IMR-90 (cell line): ENCODE measurements around the gene ZP3. TPM values are rescaled to one million over a fixed set of nuclear protein-coding genes. Genes with fewer than 3 reads are reported as not detected.
"Not testable (repeated sequence)": the region's sequence is repeated elsewhere in the genome, so short reads cannot be mapped to it uniquely, and the experiment has no call there.

Experiments
- ATAC-seq: fragments of 200-7000 bp; cut with Tn5 transposase; 2 replicates; pipeline ENCODE4 v1.9.1; 2020; ENCODE audit warnings: low read depth, mild to moderate bottlenecking, moderate library complexity
- BruUV-seq: library from RNA; stranded (reverse); fragments of 400-500 nt; replicated peaks from 2 replicates; lab custom pipeline; 2021; lab: Mats Ljungman, UMichigan
- CTCF ChIA-PET: fragments of 300-600 bp; formaldehyde crosslinking; extraction: SDS; loops from one replicate; lab custom pipeline; 2021; ENCODE audit warnings: antibody characterized with exemption; lab: Yijun Ruan, JAX
- POLR2A ChIA-PET: fragments of 300-600 bp; sonication (Branson Sonifier 250); formaldehyde crosslinking; loops from one replicate; lab custom pipeline; 2022; ENCODE audit warnings: antibody characterized with exemption; ENCODE audit not compliant: unreplicated experiment; lab: Charles Lee
- DNase-seq: peaks from one replicate; pipeline ENCODE4 v3.0.0; 2013
- H2AFZ ChIP-seq: replicated peaks from 2 replicates; pipeline ENCODE3; 2013; ENCODE audit warnings: low read length, mild to moderate bottlenecking; ENCODE audit not compliant: poor library complexity
- H2AK5ac ChIP-seq: 2 replicates; pipeline ENCODE4 v1.6.1; 2013; ENCODE audit warnings: low read depth, low read length, inconsistent platforms
- H2AK9ac ChIP-seq: replicated peaks from 2 replicates; pipeline ENCODE3; 2013; ENCODE audit warnings: mild to moderate bottlenecking, low read depth, low read length, moderate library complexity; ENCODE audit not compliant: poor library complexity
- H2BK120ac ChIP-seq: 2 replicates; pipeline ENCODE4 v1.6.1; 2013; ENCODE audit warnings: low read depth, low read length, inconsistent platforms
- H2BK15ac ChIP-seq: 3 replicates; pipeline ENCODE4 v1.6.1; 2013; ENCODE audit warnings: low read depth, low read length, inconsistent platforms
- H2BK20ac ChIP-seq: 2 replicates; pipeline ENCODE4 v1.6.1; 2013; ENCODE audit warnings: low read depth, mild to moderate bottlenecking, inconsistent platforms, low read length, moderate library complexity
- H2BK5ac ChIP-seq: 2 replicates; pipeline ENCODE4 v1.6.1; 2013; ENCODE audit warnings: mild to moderate bottlenecking, low read depth, low read length, inconsistent platforms; ENCODE audit not compliant: poor library complexity, severe bottlenecking
- H3K14ac ChIP-seq: replicated peaks from 2 replicates; pipeline ENCODE4 v1.6.1; 2013; ENCODE audit warnings: low read depth, low read length, inconsistent platforms
- H3K18ac ChIP-seq: 2 replicates; pipeline ENCODE4 v1.6.1; 2013; ENCODE audit warnings: low read depth, low read length, control low read depth
- H3K23ac ChIP-seq: 2 replicates; pipeline ENCODE4 v1.6.1; 2013; ENCODE audit warnings: low read depth, low read length, inconsistent platforms
- H3K27ac ChIP-seq: 2 replicates; pipeline ENCODE4 v1.5.1; 2013; ENCODE audit warnings: mild to moderate bottlenecking, control low read depth, low read length; ENCODE audit not compliant: insufficient read depth
- H3K27me3 ChIP-seq: 2 replicates; pipeline ENCODE4 v1.6.1; 2013; ENCODE audit warnings: low read length; ENCODE audit not compliant: control insufficient read depth, insufficient read depth
- H3K36me3 ChIP-seq: 2 replicates; pipeline ENCODE4 v1.6.1; 2013; ENCODE audit warnings: low read length, mixed read lengths; ENCODE audit not compliant: control insufficient read depth, insufficient read depth
- H3K4ac ChIP-seq: 2 replicates; pipeline ENCODE4 v1.6.1; 2013; ENCODE audit warnings: low read depth, low read length, inconsistent platforms
- H3K4me1 ChIP-seq: 2 replicates; pipeline ENCODE4 v1.6.1; 2013; ENCODE audit warnings: low read length, mixed read lengths; ENCODE audit not compliant: control insufficient read depth, insufficient read depth
- H3K4me2 ChIP-seq: 2 replicates; pipeline ENCODE4 v1.6.1; 2013; ENCODE audit warnings: low read depth, mild to moderate bottlenecking, control low read depth, low read length, moderate library complexity
- H3K4me3 ChIP-seq: 2 replicates; pipeline ENCODE4 v1.5.1; 2013; ENCODE audit warnings: low read depth, mild to moderate bottlenecking, control low read depth, low read length, moderate library complexity; ENCODE audit not compliant: insufficient read depth
- H3K56ac ChIP-seq: 2 replicates; pipeline ENCODE4 v1.6.1; 2013; ENCODE audit warnings: low read length, inconsistent platforms; ENCODE audit not compliant: insufficient read depth; ENCODE audit errors: extremely low read depth
- H3K79me1 ChIP-seq, 2 experiments: 2 replicates each; pipeline ENCODE4 v1.6.1; 2013; ENCODE audit warnings: low read length in 2 of 2, inconsistent platforms in 1 of 2, low read depth in 1 of 2
- H3K9ac ChIP-seq: 2 replicates; pipeline ENCODE4 v1.6.1; 2013; ENCODE audit warnings: low read depth, low read length, control low read depth
- H3K9me1 ChIP-seq: 2 replicates; pipeline ENCODE4 v1.6.1; 2013; ENCODE audit warnings: low read length, inconsistent platforms; ENCODE audit not compliant: insufficient read depth
- H3K9me3 ChIP-seq: 2 replicates; pipeline ENCODE4 v1.6.1; 2013; ENCODE audit warnings: low read length; ENCODE audit not compliant: control insufficient read depth, insufficient read depth
- H4K20me1 ChIP-seq: 2 replicates; pipeline ENCODE4 v1.6.1; 2013; ENCODE audit warnings: low read length, inconsistent platforms; ENCODE audit not compliant: insufficient read depth
- H4K5ac ChIP-seq: 2 replicates; pipeline ENCODE4 v1.6.1; 2013; ENCODE audit warnings: mild to moderate bottlenecking, low read depth, low read length, control low read depth
- H4K8ac ChIP-seq, 2 experiments: 2 replicates each; pipeline ENCODE4 v1.6.1; 2013; ENCODE audit warnings: low read depth in 2 of 2, low read length in 2 of 2, control low read depth in 1 of 2, inconsistent platforms in 1 of 2
- H4K91ac ChIP-seq: 2 replicates; pipeline ENCODE4 v1.6.1; 2013; ENCODE audit warnings: low read depth, low read length, inconsistent platforms; ENCODE audit not compliant: insufficient read depth
- CEBPB ChIP-seq: IDR thresholded peaks from 2 replicates; pipeline ENCODE4 v1.6.1; 2012; ENCODE audit warnings: low read depth, low read length, improper control_type of control experiment
- CTCF ChIP-seq: conservative IDR thresholded peaks from 2 replicates; pipeline ENCODE4 v1.5.1; 2012; ENCODE audit warnings: mild to moderate bottlenecking, low read depth, low read length, improper control_type of control experiment
- MAZ ChIP-seq: IDR thresholded peaks from 2 replicates; pipeline ENCODE4 v1.6.1; 2012; ENCODE audit warnings: low read depth, mild to moderate bottlenecking, low read length, improper control_type of control experiment, moderate library complexity, borderline replicate concordance
- NFE2L2 ChIP-seq: fragments of 150-350 bp; IDR thresholded peaks from 2 replicates; pipeline ENCODE4 v1.6.1; 2016; ENCODE audit warnings: low read depth, mild to moderate bottlenecking, low read length
- POLR2A ChIP-seq: IDR thresholded peaks from 2 replicates; pipeline ENCODE4 v1.6.1; 2012; ENCODE audit warnings: mild to moderate bottlenecking, low read depth, low read length
- RAD21 ChIP-seq: IDR thresholded peaks from 2 replicates; pipeline ENCODE4 v1.6.1; 2012; ENCODE audit warnings: low read length, improper control_type of control experiment
- SMC3 ChIP-seq: fragments of 150-350 bp; IDR thresholded peaks from 2 replicates; pipeline ENCODE4 v1.6.1; 2016; ENCODE audit warnings: low read depth, mild to moderate bottlenecking, antibody characterized with exemption, low read length, moderate library complexity
- WGBS, 2 experiments: methylation state at CpG; one replicate each; pipeline versions ENCODE4 v1.1.5 to v1.1.7; 2013; ENCODE audit warnings: missing lambda C conversion rate in 2 of 2; ENCODE audit not compliant: insufficient read length in 1 of 2; ENCODE audit errors: extremely low coverage in 2 of 2; 5-methylcytosine and 5-hydroxymethylcytosine counted together
- dilution Hi-C: fragments of 300-500 bp; cut with HindIII; formaldehyde crosslinking; loops from one replicate; pipeline ENCODE4 v1.14.3; 2018; ENCODE audit warnings: low sequenced_read_pairs; ENCODE audit not compliant: unreplicated experiment
- in situ Hi-C: fragments of 300-500 bp; cut with MboI; formaldehyde crosslinking; loops from 3 replicates; pipeline ENCODE4 v1.14.3; 2019; ENCODE audit warnings: low sequenced_read_pairs, inconsistent platforms, mixed read lengths
- intact Hi-C: fragments of 100-400 bp; cut with micrococcal nuclease; formaldehyde crosslinking; loops from 2 replicates; pipeline ENCODE4 v1.10.0; 2022
- polyA plus RNA-seq, 3 experiments: library from polyadenylated mRNA; depleted of rRNA; stranded (reverse); fragments of >200 nt; gene quantifications; 2 replicates each; pipeline ENCODE4 v1.2.3, GENCODE V29; 2012; ENCODE audit warnings: low replicate concordance in 1 of 3
- total RNA-seq: library from RNA; depleted of rRNA; stranded (reverse); fragments of >200 nt; gene quantifications from 2 replicates; pipeline ENCODE4 v1.2.3, GENCODE V29; 2012

The ZP3 gene
- total and polyA plus RNA-seq, 2 of the 4 experiments (the other 2 are of a cell fraction), result 0.54 to 0.67 TPM

- Histone ChIP-seq H4K91ac (no peak overlapping the region), H3K56ac (no peak overlapping the region), H2AFZ (no peak overlapping the region), H3K4me2 (no peak overlapping the region), H2BK15ac (no peak overlapping the region), H3K27me3 (peaks cover 7% of the 10 kb centered on the region), H2AK9ac (no peak overlapping the region), H3K9me1 (no peaks in the 10 kb centered on the region), H3K9me3 (no peaks in the 10 kb centered on the region), H3K4me1 (no peaks in the 10 kb centered on the region), H3K14ac (no peak overlapping the region), H3K27ac (no peak overlapping the region), H3K18ac (no peak overlapping the region), H3K4me3 (no peak overlapping the region), H2BK20ac (no peak overlapping the region), H3K4ac (no peak overlapping the region), H3K36me3 (no peaks in the 10 kb centered on the region), H3K79me1 (no peaks in the 10 kb centered on the region), H4K20me1 (no peaks in the 10 kb centered on the region), H3K9ac (no peak overlapping the region), H4K5ac (no peak overlapping the region), H2BK5ac (no peak overlapping the region), H2BK120ac (no peak overlapping the region), H2AK5ac (no peak overlapping the region), H3K23ac (no peak overlapping the region), H4K8ac (no peak overlapping the region)
- DNase-seq (no peak), ATAC-seq (no peak)
- TF ChIP-seq SMC3 (no peak), CTCF (no peak), CEBPB (peak; percentile 13; the same call in 1 of the 2 replicates), MAZ (no peak), POLR2A (no peak), NFE2L2 (no peak), RAD21 (no peak)
- in situ Hi-C loops, result no loop called here
- WGBS, 2 experiments, result no CpG with 5 or more reads among the region's 5 CpGs
- ChIA-PET CTCF (no interaction called here), POLR2A (no interaction called here)
- no TSS peak for BruUV-seq
- intact Hi-C loops, result no loop called here
- dilution Hi-C loops, result no loop called here
These were observed 12.5 kb upstream of the ZP3 start for GRCh38 chr7:76412249-76412648.

- H3K4me2 ChIP-seq, H2AK5ac ChIP-seq, H4K91ac ChIP-seq, H3K4me3 ChIP-seq, H4K20me1 ChIP-seq, H2BK120ac ChIP-seq, H3K9ac ChIP-seq, H3K9me1 ChIP-seq, dilution Hi-C loops, H3K9me3 ChIP-seq, H2BK15ac ChIP-seq, H2BK5ac ChIP-seq, in situ Hi-C loops, BruUV-seq, H3K4me1 ChIP-seq, H3K4ac ChIP-seq, H3K18ac ChIP-seq, H2BK20ac ChIP-seq, H3K23ac ChIP-seq, POLR2A ChIA-PET, H3K79me1 ChIP-seq, H3K36me3 ChIP-seq, H3K56ac ChIP-seq, H4K8ac ChIP-seq, H2AFZ ChIP-seq, H3K14ac ChIP-seq, H2AK9ac ChIP-seq, DNase-seq, H3K27ac ChIP-seq, CTCF ChIA-PET, H4K5ac ChIP-seq, ATAC-seq, H3K27me3 ChIP-seq, intact Hi-C loops: not testable (repeated sequence)
- WGBS, 2 experiments, result 95% methylated on average over 4 of the region's 10 CpGs; no CpG with 5 or more reads in 1 of the 2 experiments
These were observed 7.0 kb upstream of the ZP3 start for GRCh38 chr7:76417654-76418310.
